Measurements from ENCODE around the gene SHISAL2A. TPM values are rescaled to one million over a fixed set of nuclear protein-coding genes. Genes with fewer than 3 reads are reported as not detected.

SHISAL2A gene
- polyA plus RNA-seq, 1 donor (not counting 4 experiments of a cell fraction or from before 2014, with no cell fraction given) = 0.04 TPM

- dilution Hi-C loops (cut with MboI; ENCODE audit: extremely low pct_ligation_motif_present, low sequenced_read_pairs) = no loop called here
These were observed 29.3 kb upstream of the SHISAL2A start for GRCh38 chr1:52603630-52604029.

GRCh38 chr1:52604063-52604770 is 28.8 kb upstream of the SHISAL2A start:
- no peak overlapping the region for H3K4me3 ChIP-seq (ENCODE audit: control insufficient read depth in 2 of 3, extremely low read depth in 1 of 3, insufficient read depth in 2 of 3, low read depth in 1 of 3, low read length in 3 of 3)
- no peaks in the 10 kb centered on the region for H4K20me1 ChIP-seq (ENCODE audit: control insufficient read depth, extremely low read depth, insufficient read depth, low read length)
- no peak overlapping the region for H3K4me2 ChIP-seq (ENCODE audit: control insufficient read depth, extremely low read depth, insufficient read depth, low read depth, low read length)
- no peak overlapping the region for H3K9ac ChIP-seq (ENCODE audit: control insufficient read depth, extremely low read depth, insufficient read depth, low read length)
- H3K4me1 ChIP-seq (ENCODE audit: control insufficient read depth, extremely low read depth, insufficient read depth, low read length) = no peaks in the 10 kb centered on the region
- H3K27me3 ChIP-seq (ENCODE audit: control insufficient read depth, extremely low read depth, insufficient read depth, low read length) = no peaks in the 10 kb centered on the region
- TF ChIP-seq EZH2 (IDR thresholded peaks at IDR 0.05; ENCODE audit: low read length) = no peak
- TF ChIP-seq, protein P1, sequence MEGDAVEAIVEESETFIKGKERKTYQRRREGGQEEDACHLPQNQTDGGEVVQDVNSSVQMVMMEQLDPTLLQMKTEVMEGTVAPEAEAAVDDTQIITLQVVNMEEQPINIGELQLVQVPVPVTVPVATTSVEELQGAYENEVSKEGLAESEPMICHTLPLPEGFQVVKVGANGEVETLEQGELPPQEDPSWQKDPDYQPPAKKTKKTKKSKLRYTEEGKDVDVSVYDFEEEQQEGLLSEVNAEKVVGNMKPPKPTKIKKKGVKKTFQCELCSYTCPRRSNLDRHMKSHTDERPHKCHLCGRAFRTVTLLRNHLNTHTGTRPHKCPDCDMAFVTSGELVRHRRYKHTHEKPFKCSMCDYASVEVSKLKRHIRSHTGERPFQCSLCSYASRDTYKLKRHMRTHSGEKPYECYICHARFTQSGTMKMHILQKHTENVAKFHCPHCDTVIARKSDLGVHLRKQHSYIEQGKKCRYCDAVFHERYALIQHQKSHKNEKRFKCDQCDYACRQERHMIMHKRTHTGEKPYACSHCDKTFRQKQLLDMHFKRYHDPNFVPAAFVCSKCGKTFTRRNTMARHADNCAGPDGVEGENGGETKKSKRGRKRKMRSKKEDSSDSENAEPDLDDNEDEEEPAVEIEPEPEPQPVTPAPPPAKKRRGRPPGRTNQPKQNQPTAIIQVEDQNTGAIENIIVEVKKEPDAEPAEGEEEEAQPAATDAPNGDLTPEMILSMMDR (optimal IDR thresholded peaks at IDR 0.05 in 1 of 3, IDR thresholded peaks at IDR 0.05 in 1 of 3, conservative IDR thresholded peaks at IDR 0.05 in 1 of 3; ENCODE audit: extremely low read depth in 1 of 3, insufficient read depth in 2 of 3, low read length in 3 of 3) = no peak
- peak; percentile 33 for DNase-seq (ENCODE audit: low read depth, low spot score)
- no peaks in the 10 kb centered on the region for H3K9me1 ChIP-seq (ENCODE audit: control insufficient read depth, extremely low read depth, insufficient read depth, low read length)
- no peak overlapping the region for H2AFZ ChIP-seq (ENCODE audit: control insufficient read depth, low read length)
- H3K9me3 ChIP-seq (ENCODE audit: control insufficient read depth, low read depth, low read length) = no peaks in the 10 kb centered on the region
- no peak overlapping the region for H3K27ac ChIP-seq (ENCODE audit: control insufficient read depth, insufficient read depth, low read length)
- H3K79me2 ChIP-seq (ENCODE audit: control insufficient read depth, insufficient read depth, low read length) = no peaks in the 10 kb centered on the region
- dilution Hi-C loops (cut with MboI; ENCODE audit: extremely low pct_ligation_motif_present, low sequenced_read_pairs) = no loop called here
- H3K36me3 ChIP-seq (ENCODE audit: control insufficient read depth in 2 of 2, extremely low read depth in 1 of 2, insufficient read depth in 2 of 2, low read length in 2 of 2) = no peaks in the 10 kb centered on the region
- FAIRE-seq = peak; percentile 48

More at GRCh38 chr1:52603630-52604029, 29.3 kb upstream of the SHISAL2A start:
- H2AFZ ChIP-seq (ENCODE audit: control insufficient read depth, low read length) = no peak overlapping the region
- no peaks in the 10 kb centered on the region for H3K9me3 ChIP-seq (ENCODE audit: control insufficient read depth, low read depth, low read length)
- no peak overlapping the region for H3K4me3 ChIP-seq (ENCODE audit: control insufficient read depth in 2 of 3, extremely low read depth in 1 of 3, insufficient read depth in 2 of 3, low read depth in 1 of 3, low read length in 3 of 3)
- no peak for FAIRE-seq
- no peak overlapping the region for H3K9ac ChIP-seq (ENCODE audit: control insufficient read depth, extremely low read depth, insufficient read depth, low read length)
- H3K27me3 ChIP-seq (ENCODE audit: control insufficient read depth, extremely low read depth, insufficient read depth, low read length) = no peaks in the 10 kb centered on the region
- no peak overlapping the region for H3K27ac ChIP-seq (ENCODE audit: control insufficient read depth, insufficient read depth, low read length)
- no peak for DNase-seq (ENCODE audit: low read depth, low spot score)
- no peaks in the 10 kb centered on the region for H4K20me1 ChIP-seq (ENCODE audit: control insufficient read depth, extremely low read depth, insufficient read depth, low read length)
- no peak for TF ChIP-seq EZH2 (IDR thresholded peaks at IDR 0.05; ENCODE audit: low read length)
- TF ChIP-seq, protein P1 (optimal IDR thresholded peaks at IDR 0.05 in 1 of 3, IDR thresholded peaks at IDR 0.05 in 1 of 3, conservative IDR thresholded peaks at IDR 0.05 in 1 of 3; ENCODE audit: extremely low read depth in 1 of 3, insufficient read depth in 2 of 3, low read length in 3 of 3) = no peak
- no peak overlapping the region for H3K4me2 ChIP-seq (ENCODE audit: control insufficient read depth, extremely low read depth, insufficient read depth, low read depth, low read length)
- H3K9me1 ChIP-seq (ENCODE audit: control insufficient read depth, extremely low read depth, insufficient read depth, low read length) = no peaks in the 10 kb centered on the region
- no peaks in the 10 kb centered on the region for H3K36me3 ChIP-seq (ENCODE audit: control insufficient read depth in 2 of 2, extremely low read depth in 1 of 2, insufficient read depth in 2 of 2, low read length in 2 of 2)
- no peaks in the 10 kb centered on the region for H3K4me1 ChIP-seq (ENCODE audit: control insufficient read depth, extremely low read depth, insufficient read depth, low read length)
- H3K79me2 ChIP-seq (ENCODE audit: control insufficient read depth, insufficient read depth, low read length) = no peaks in the 10 kb centered on the region
